Measurements from ENCODE around the gene ZCCHC24.

- TF ChIP-seq CTCF (IDR thresholded peaks at IDR 0.05; ENCODE audit: low read depth, low read length, poor library complexity, severe bottlenecking), result no peak
- TF ChIP-seq EZH2phosphoT487 (IDR thresholded peaks at IDR 0.05; ENCODE audit: borderline replicate concordance, low read length), result no peak
Observed at GRCh38 chr10:79350407-79351154, 94.8 kb downstream of the ZCCHC24 start.

Measured in DOHH2 (cell line).